Smooth muscle cell (in vitro differentiated cells): ENCODE data around the gene CLIP2. TPM values are rescaled to one million over a fixed set of nuclear protein-coding genes. Genes with fewer than 3 reads are reported as not detected.

Experiments
- DNase-seq: peaks from one replicate; lab custom pipeline; 2025; ENCODE audit not compliant: unreplicated experiment; lab: John Stamatoyannopoulos, UW
- H2AFZ ChIP-seq: fragments of 200-600 bp; sonication (generic); 2 replicates; pipeline ENCODE4 v1.6.0; 2016; ENCODE audit warnings: antibody characterized with exemption, low read depth, mild to moderate bottlenecking
- H3F3A ChIP-seq: fragments of 200-600 bp; sonication (generic); 2 replicates; pipeline ENCODE4 v1.6.0; 2017; ENCODE audit warnings: antibody characterized with exemption, low read depth
- H3K27ac ChIP-seq: fragments of 200-600 bp; sonication (generic); 2 replicates; pipeline ENCODE4 v1.5.1; 2016; ENCODE audit warnings: low read depth, mild to moderate bottlenecking
- H3K27me3 ChIP-seq: fragments of 200-600 bp; sonication (generic); 2 replicates; pipeline ENCODE4 v1.6.1; 2016; ENCODE audit warnings: low read depth, mild to moderate bottlenecking
- H3K36me3 ChIP-seq: fragments of 200-600 bp; sonication (generic); 2 replicates; pipeline ENCODE4 v1.5.1; 2016; ENCODE audit warnings: low read depth
- H3K4me1 ChIP-seq: fragments of 200-600 bp; sonication (generic); 2 replicates; pipeline ENCODE4 v1.5.1; 2016; ENCODE audit warnings: low read depth
- H3K4me2 ChIP-seq: fragments of 200-600 bp; sonication (generic); 2 replicates; pipeline ENCODE4 v1.6.0; 2016; ENCODE audit warnings: mild to moderate bottlenecking
- H3K4me3 ChIP-seq: fragments of 200-600 bp; sonication (generic); 2 replicates; pipeline ENCODE4 v1.5.1; 2016; ENCODE audit warnings: mild to moderate bottlenecking
- H3K79me2 ChIP-seq: fragments of 200-600 bp; sonication (generic); 2 replicates; pipeline ENCODE4 v1.6.0; 2016; ENCODE audit warnings: low read depth, mild to moderate bottlenecking
- H3K9ac ChIP-seq: fragments of 200-600 bp; sonication (generic); 2 replicates; pipeline ENCODE4 v1.6.0; 2016; ENCODE audit warnings: low read depth
- H3K9me3 ChIP-seq: fragments of 200-600 bp; sonication (generic); replicated peaks from 2 replicates; pipeline ENCODE4 v1.5.1; 2016; ENCODE audit warnings: low read depth
- H4K20me1 ChIP-seq: fragments of 200-600 bp; sonication (generic); 2 replicates; pipeline ENCODE4 v1.6.0; 2016; ENCODE audit warnings: low read depth
- WGBS: methylation state at CpG from one replicate; pipeline ENCODE4 v1.1.7; 2016; ENCODE audit warnings: low lambda C conversion rate; 5-methylcytosine and 5-hydroxymethylcytosine counted together
- polyA plus RNA-seq: library from polyadenylated mRNA; unstranded; fragments of >200 nt; fragmentation: Nextera tagmentation; extraction: Ambion mirVana; gene quantifications from 2 replicates; pipeline ENCODE4 v1.2.1, GENCODE V29; 2016
- total RNA-seq: library from RNA; depleted of rRNA; stranded (reverse); fragments of >200 nt; gene quantifications from 2 replicates; pipeline ENCODE4 v1.2.3, GENCODE V29; 2014
- TF ChIP-seq, protein P1 (sequence below): fragments of 200-600 bp; sonication (generic); IDR thresholded peaks from 2 replicates; pipeline ENCODE4 v1.5.1; 2017; ENCODE audit warnings: borderline replicate concordance, mild to moderate bottlenecking, antibody characterized with exemption; ENCODE audit not compliant: insufficient read depth, poor library complexity, severe bottlenecking

CLIP2 gene
- total and polyA plus RNA-seq, 2 experiments from 2014 or later: 12.1 to 23.3 TPM

DNA sequence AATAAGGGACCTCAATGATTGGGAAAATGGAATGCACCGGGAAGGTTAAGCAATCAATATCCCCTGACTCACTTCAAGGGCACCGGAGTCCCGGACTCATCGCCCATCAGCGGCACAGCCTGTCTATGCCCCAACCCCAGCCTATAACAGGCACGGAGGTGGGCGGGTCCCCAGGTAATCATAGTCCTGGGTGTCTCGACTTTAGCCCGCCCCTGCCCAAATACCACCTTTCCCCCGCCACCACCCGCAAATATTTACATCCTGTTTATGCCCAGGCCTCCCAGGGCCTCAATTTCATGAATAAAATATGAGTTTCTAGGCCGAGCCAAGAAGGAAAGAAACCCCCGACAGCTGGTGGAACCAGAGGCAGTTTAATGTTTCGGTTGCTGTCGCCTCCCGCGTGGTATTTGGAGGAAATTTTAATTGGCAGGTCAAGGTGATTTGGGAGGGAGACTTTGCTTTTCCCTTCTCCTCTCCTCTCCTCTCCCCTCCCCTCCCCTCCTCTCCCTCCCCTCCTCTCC lies 19.4 kb upstream of the CLIP2 start:
- Histone ChIP-seq H3K4me2 (peak overlapping the region; percentile 93), H3K36me3 (no peaks in the 10 kb centered on the region), H3K9me3 (no peaks in the 10 kb centered on the region), H3F3A (peaks cover 21% of the 10 kb centered on the region), H2AFZ (peak overlapping the region; percentile 94), H3K79me2 (no peaks in the 10 kb centered on the region), H3K27ac (no peak overlapping the region), H3K4me3 (peak overlapping the region; percentile 80), H3K9ac (peak overlapping the region; percentile 61), H4K20me1 (no peaks in the 10 kb centered on the region), H3K4me1 (no peaks in the 10 kb centered on the region), H3K27me3 (no peaks in the 10 kb centered on the region)
- WGBS: 5% methylated on average over 17 of the region's 17 CpGs
- DNase-seq: no peak
- TF ChIP-seq, protein P1, sequence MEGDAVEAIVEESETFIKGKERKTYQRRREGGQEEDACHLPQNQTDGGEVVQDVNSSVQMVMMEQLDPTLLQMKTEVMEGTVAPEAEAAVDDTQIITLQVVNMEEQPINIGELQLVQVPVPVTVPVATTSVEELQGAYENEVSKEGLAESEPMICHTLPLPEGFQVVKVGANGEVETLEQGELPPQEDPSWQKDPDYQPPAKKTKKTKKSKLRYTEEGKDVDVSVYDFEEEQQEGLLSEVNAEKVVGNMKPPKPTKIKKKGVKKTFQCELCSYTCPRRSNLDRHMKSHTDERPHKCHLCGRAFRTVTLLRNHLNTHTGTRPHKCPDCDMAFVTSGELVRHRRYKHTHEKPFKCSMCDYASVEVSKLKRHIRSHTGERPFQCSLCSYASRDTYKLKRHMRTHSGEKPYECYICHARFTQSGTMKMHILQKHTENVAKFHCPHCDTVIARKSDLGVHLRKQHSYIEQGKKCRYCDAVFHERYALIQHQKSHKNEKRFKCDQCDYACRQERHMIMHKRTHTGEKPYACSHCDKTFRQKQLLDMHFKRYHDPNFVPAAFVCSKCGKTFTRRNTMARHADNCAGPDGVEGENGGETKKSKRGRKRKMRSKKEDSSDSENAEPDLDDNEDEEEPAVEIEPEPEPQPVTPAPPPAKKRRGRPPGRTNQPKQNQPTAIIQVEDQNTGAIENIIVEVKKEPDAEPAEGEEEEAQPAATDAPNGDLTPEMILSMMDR: no peak

DNA sequence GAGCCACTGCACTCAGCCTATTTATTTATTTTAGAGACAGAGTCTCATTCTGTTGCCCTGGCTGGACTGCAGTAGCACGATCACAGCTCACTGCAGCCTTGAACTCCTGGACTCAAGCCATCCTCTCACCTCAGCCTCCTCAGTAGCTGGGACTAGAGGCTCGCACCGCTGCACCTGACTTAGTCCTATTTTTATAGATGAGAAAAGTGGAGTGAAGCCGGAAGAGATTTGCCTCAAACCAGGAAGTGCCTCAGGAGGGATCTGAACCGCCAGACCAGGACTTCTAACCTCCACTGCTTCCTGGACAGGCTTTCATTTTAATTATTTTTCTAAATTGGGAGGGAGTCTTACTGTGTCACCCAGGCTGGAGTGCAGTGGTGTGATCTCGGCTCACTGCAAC lies 17.5 kb upstream of the CLIP2 start:
- Histone ChIP-seq H2AFZ (no peak overlapping the region), H3K9ac (no peak overlapping the region), H3K27ac (peak overlapping the region; percentile 97), H4K20me1 (no peaks in the 10 kb centered on the region), H3K4me1 (no peaks in the 10 kb centered on the region), H3K9me3 (no peaks in the 10 kb centered on the region), H3K79me2 (no peaks in the 10 kb centered on the region), H3F3A (peaks cover 21% of the 10 kb centered on the region), H3K4me2 (peak overlapping the region; percentile 61), H3K4me3 (no peak overlapping the region), H3K27me3 (no peaks in the 10 kb centered on the region), H3K36me3 (no peaks in the 10 kb centered on the region)
- no peak for DNase-seq
- WGBS: 75% methylated on average over 6 of the region's 6 CpGs
- TF ChIP-seq, protein P1: no peak

DNA sequence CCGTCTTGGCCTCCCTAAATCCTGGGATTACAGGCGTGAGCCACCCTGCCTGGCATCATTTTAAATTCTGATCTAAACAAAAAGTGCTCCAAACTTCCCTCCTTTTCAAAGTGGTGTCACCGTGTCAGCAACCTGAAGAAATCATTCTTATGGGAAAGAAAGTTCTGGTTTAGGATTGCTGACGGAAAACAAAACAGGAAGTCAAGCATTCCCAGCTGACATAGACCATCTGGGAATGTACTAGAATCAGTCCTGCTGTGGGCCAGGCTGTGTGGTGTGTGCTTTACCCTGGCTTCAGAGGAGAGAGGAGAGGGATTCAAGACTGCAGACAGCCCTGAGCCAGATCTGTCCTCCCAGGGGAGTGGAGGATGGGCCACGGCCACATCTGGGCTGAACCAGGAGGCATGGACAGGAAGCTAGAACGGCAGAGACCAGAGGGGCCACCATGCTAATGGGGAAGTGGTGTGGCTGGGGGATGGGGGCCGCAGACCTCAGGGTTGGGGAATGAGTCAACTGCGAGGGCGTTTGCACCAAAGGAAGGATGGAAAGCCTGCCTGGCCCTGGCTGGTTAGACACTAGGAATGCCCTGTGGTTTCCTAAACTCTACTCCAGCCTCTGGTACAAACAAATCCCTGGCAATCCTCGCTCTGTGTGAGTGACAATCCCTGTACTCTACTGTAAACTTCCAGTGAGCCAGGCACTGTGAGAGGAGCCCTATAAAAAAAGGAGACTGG lies 16.7 kb upstream of the CLIP2 start:
- no peaks in the 10 kb centered on the region for H3K27me3 ChIP-seq
- peak overlapping the region; percentile 13 for H2AFZ ChIP-seq
- TF ChIP-seq, protein P1: no peak
- H3F3A ChIP-seq: peaks cover 21% of the 10 kb centered on the region
- no peak overlapping the region for H3K4me3 ChIP-seq
- no peaks in the 10 kb centered on the region for H4K20me1 ChIP-seq
- no peaks in the 10 kb centered on the region for H3K79me2 ChIP-seq
- H3K4me1 ChIP-seq: no peaks in the 10 kb centered on the region
- DNase-seq: peak; percentile 78
- 7% methylated on average over 10 of the region's 10 CpGs for WGBS
- no peaks in the 10 kb centered on the region for H3K36me3 ChIP-seq
- H3K4me2 ChIP-seq: peak overlapping the region; percentile 61
- no peaks in the 10 kb centered on the region for H3K9me3 ChIP-seq
- peak overlapping the region; percentile 97 for H3K27ac ChIP-seq
- H3K9ac ChIP-seq: peak overlapping the region; percentile 75
